ENCODE measurements around the gene RHOA.

Gene RHOA

GRCh38 chr3:49411968-49412631 is at the start of gene RHOA, which contains the start of gene TCTA:
TSS of gene RHOA (minus strand) at chr3:49411976. CDS start at chr3:49375589, 36,387 bp downstream.
TSS of gene TCTA (plus strand) at chr3:49412423. CDS start at chr3:49412427, 4 bp downstream.
- peak; percentile 100 for DNase-seq (ENCODE audit: low read depth)
- peak within 1 kb of the TSS; percentile 96 for H3K4me3 ChIP-seq (ENCODE audit: control insufficient read depth, low read depth, low read length)

GRCh38 chr3:49460956-49461355 is 49.2 kb upstream of the RHOA start:
- DNase-seq (ENCODE audit: low read depth): no peak
- TF ChIP-seq CTCF (conservative IDR thresholded peaks at IDR 0.05; ENCODE audit: control insufficient read depth, insufficient read depth, low read depth, low read length): no peak
- no peak overlapping the region for H3K4me3 ChIP-seq (ENCODE audit: control insufficient read depth, low read depth, low read length)

More at GRCh38 chr3:49411968-49412631, at the start of gene RHOA, which contains the start of gene TCTA:
- TF ChIP-seq CTCF (conservative IDR thresholded peaks at IDR 0.05; ENCODE audit: control insufficient read depth, insufficient read depth, low read depth, low read length): no peak

GRCh38 chr3:49460188-49460890 is 48.6 kb upstream of the RHOA start:
- TF ChIP-seq CTCF (conservative IDR thresholded peaks at IDR 0.05; ENCODE audit: control insufficient read depth, insufficient read depth, low read depth, low read length): no peak
- no peak overlapping the region for H3K4me3 ChIP-seq (ENCODE audit: control insufficient read depth, low read depth, low read length)
- no peak for DNase-seq (ENCODE audit: low read depth)

- no peak overlapping the region for H3K4me3 ChIP-seq (ENCODE audit: control insufficient read depth, low read depth, low read length)
- no peak for TF ChIP-seq CTCF (conservative IDR thresholded peaks at IDR 0.05; ENCODE audit: control insufficient read depth, insufficient read depth, low read depth, low read length)
- DNase-seq (ENCODE audit: low read depth): no peak
Observed at GRCh38 chr3:49456466-49456865, 44.7 kb upstream of the RHOA start.

GRCh38 chr3:49454898-49455681 is 43.3 kb upstream of the RHOA start:
- TF ChIP-seq CTCF (conservative IDR thresholded peaks at IDR 0.05; ENCODE audit: control insufficient read depth, insufficient read depth, low read depth, low read length): no peak
- no peak for DNase-seq (ENCODE audit: low read depth)
- H3K4me3 ChIP-seq (ENCODE audit: control insufficient read depth, low read depth, low read length): no peak overlapping the region

- no peak for TF ChIP-seq CTCF (conservative IDR thresholded peaks at IDR 0.05; ENCODE audit: control insufficient read depth, insufficient read depth, low read depth, low read length)
- no peak for DNase-seq (ENCODE audit: low read depth)
- no peak overlapping the region for H3K4me3 ChIP-seq (ENCODE audit: control insufficient read depth, low read depth, low read length)
Observed at GRCh38 chr3:49454458-49454857, 42.7 kb upstream of the RHOA start.
